GM19463 (cell line): ENCODE measurements around the gene THOC5.

Experiments
- ATAC-seq: cut with Tn5 transposase; IDR thresholded peaks from one replicate; pipeline ENCODE4 v1.9.1; 2021; ENCODE audit warnings: mild to moderate bottlenecking, moderate library complexity; ENCODE audit not compliant: unreplicated experiment

THOC5 gene

DNA sequence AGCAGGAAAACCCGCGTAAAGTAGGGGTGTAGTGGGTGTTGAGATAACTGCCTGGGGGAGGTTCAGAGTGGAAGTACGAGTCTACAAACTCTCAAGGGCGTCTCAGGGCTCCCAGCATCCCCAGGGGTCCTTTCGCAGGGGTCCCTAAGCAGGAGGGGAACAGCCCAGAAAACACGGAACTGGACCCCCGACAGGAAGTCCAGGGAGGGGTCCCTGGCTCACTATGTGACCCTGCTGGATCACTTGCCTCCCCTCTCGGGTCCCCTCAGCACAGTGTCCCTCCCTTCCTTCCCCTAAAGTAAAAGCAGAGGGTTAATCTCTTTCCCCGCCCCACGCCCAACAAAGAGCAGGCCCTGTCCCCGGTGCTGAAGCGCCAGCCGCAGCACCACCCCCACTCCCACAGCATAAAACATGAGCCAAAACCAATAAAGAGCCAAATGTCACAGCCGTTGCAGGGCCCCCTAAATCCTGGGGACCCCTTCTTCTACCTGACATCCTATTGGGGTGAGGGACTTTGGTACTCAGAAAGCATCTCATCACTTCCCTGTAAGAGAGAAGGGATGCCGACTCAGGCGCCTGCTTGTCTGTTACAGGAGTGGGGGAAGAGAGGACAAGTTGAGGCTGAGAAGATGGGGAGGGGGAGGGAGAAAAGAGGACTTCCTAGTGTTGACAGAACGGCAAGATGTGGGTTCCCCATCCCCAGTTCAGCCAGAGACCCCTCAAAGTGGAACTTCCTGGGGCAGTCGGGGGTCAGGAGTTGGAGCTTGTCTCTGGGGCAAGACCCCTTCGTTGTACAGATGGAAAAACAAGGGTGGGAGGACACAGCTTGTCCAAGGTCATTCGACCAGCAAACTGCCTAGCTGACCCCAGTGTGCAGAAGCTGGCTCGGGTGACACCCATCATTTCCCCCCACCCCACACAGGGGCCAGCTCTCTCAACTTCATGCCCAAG is 75.0 kb downstream of the THOC5 start:
- no peak for ATAC-seq

DNA sequence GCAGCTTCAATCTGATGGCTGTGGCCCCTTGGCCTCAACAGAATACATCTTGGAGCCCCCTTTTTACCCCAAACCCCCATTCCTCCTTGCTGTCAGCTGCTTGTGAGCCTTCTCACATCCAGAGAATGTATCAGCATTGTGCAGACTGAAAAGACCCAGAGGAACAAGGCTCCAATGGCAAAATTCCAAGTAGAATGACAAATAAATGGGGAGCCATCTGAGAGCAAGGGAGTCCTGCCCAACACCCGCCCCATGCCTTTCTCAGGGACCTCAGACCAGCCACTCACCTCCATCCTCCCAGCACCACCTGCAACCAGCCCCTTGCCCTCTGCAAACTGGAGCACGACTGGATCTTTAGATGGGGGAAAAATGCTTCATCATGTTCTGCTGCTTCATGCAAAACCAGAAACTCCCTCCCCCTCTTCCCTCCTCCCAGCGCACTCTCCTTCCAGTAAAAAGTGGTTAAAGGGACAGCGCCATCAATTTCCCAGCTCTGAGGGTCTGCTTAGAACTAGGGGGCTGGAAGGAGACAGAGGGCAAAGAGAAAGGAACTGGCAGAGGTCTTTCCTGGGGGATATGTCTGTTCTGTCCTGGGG is 75.7 kb downstream of the THOC5 start:
- ATAC-seq, result no peak

DNA sequence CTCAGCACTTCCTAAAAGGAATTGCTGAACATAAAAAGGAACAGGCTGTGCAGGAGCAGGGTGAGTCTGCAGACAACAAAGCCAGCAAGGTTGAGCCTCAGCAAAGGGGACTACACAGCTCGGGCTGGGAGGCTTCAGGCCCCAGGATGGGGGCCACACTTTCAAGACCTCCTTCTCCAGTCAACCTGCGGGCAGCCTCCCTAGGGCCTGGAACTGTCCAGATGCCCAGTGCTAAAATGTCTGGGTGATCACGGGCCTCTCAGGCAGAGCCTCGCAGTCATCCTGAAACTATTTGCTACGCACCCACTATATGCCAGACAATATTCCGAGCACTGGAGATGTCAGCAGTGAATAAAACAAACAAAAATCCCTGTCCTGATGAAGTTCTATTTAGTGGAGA is 77.4 kb downstream of the THOC5 start:
- no peak for ATAC-seq

DNA sequence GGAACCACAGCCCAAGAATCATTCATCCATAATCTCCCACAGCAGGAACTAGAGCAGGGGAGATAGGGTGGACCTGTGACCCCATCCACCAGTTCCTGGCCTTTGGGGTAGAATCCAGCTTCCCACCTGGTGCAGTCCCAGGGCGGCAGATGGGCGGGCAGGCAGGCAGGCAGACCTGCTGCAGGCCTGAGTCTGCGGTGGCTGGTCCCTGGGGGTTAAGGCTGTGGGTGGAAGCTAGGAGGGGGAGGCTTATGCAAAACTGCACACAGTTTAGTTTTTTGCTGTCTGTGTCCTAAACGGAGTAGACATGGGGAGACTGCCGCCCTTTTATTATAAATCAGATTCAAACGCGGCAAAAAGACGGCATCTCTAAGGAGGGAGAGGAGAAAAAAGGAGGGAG is 78.0 kb downstream of the THOC5 start:
- ATAC-seq, result peak; percentile 62

DNA sequence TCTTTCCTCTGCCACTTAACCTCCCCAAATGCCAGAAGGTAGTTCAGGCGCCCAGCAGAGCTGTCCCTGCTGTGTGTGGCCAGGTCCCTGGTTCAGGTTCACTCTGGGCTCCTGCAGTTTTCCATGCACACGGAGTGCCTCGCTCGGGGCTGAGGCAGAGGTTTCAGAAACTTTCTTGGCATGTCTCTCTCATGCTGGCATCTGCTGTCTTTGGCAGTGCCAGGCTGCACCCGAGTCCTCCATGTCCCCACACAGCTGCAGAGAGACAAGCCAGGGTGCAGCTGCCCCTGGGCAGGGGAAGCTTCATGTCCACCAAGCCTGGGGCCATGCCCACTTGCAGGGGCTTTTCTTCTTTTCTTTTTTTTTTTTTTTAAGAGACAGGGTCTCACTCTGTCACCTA is 80.6 kb downstream of the THOC5 start:
- ATAC-seq, result no peak

DNA sequence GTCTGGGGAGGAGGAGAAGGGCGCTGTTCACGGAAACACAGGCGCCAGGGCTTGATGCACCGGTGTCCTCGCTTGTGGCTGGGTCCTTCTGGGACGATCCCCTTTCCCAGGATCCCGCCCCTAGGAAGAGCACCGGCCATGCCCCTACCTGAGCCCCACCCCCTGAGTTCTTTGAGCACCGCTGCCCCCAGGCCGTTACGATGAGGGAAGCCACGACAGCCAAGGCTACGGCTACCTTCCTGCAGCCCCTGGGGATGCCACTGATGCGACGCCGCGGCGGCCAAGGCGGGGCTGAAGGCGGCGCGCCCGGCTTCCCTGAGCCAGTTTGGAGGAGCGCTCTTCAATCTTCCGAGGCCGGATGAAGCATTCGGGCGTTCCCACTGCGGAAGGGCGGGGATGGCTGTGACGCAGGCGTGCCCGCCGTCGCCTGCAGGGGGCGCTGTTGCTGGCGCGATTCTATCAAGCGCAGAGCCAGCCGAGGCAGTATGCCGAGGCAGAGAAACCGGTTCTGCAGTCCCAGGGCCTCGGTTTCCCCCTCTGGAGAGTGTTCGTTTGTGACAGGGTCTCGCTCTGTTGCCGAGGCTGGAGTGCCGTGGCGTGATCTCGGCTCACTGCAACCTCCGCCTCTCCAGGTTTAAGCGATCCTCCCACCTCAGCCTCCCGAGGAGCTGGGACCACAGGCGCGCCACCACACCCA is 83.2 kb downstream of the THOC5 start:
- no peak for ATAC-seq

DNA sequence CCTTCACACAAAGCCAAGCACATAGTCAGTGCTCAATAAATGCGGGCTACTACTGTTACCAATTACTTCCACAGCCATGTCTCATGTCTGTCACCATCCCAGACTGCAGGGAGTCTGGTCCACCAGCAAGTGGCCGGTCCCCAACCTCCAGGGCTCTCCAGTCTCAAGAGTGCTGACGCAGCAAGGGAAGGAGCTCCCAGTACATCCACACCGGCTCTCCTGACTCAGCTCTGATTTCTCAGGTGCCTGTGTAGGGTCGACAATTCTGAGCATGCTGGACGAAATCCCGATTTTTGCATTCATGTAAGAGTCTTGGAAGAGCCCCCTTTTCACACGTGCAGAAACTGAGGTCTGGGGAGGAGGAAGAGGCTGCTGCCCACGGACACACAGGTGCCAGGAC is 83.8 kb downstream of the THOC5 start:
- ATAC-seq, result no peak

DNA sequence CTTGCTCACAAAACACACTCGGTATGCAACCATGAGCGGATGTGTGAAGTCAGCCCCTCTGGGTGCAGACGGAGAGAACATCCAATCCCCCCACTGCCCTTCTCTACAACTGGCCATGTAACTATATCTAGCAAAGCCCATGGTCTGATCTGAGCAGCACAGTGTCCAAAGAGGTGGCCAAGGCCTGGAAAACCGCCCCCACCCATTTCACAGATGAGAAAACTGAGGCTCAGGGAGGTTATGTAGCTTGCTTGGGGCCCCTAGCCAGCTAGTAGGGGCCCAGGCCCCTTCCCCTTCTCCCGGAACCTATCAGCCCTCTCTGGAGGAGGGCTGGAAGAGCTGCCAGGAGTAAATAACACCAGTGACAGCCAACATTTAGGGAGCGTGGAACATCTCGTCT is 89.0 kb downstream of the THOC5 start:
- ATAC-seq, result no peak

DNA sequence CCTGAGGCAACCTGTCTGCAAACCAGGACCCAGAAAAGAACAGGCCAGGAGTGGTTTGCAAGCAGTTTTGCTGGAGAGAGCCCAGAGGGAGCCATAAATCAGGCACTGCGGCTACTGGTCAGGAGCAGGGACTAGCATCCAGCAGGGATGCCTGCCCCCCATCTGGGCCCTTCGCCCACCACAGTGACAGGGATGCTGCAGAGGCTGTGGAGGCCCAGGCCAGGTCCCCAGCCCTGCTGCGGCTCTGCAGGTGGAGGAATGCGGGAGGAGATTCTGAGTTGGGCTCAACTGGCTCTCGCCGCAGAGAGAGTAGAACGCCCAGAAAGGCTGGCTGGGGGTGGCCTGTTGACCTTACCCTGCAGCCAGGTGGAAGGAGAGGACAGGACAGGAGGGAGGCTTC is 89.9 kb downstream of the THOC5 start:
- no peak for ATAC-seq

DNA sequence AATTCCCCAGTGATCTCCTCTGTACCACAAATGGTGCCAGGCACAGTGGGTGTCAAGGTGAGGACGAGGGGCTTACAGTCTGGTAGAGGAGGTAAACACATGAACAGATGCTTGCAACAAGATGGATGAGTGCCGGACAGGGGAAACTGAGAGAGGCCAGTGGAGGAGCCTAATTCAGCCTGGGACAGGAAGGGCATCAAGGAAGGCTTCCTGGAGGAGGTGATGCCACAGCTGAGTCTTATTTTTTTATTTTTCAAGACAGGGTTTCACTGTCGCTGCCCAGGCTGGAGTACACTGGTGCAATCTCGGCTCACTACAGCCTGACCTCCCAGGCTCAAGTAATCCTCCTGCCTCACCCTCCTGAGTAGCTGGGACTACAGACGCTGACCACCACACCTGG is 92.3 kb downstream of the THOC5 start:
- no peak for ATAC-seq

DNA sequence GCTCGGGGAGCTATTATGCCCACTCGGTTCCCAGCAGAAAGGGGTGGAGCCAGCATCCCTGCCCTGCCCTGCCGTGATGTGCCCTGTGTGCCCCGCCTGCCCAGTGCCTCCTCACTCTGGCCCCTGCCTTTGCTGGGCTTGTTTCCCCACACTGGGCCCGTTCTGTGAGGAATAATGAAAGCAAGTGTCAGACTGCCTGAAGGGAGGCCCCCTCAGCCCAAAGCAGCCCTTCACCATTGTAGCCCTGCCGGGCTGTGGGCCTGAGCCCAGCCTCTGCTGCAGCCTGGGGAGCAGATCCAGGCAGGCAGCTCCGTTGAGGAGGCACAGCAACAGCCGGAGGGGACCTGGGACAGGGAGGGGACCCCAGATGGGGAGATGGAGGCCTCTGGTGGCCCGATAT is 93.8 kb downstream of the THOC5 start:
- ATAC-seq, result no peak

DNA sequence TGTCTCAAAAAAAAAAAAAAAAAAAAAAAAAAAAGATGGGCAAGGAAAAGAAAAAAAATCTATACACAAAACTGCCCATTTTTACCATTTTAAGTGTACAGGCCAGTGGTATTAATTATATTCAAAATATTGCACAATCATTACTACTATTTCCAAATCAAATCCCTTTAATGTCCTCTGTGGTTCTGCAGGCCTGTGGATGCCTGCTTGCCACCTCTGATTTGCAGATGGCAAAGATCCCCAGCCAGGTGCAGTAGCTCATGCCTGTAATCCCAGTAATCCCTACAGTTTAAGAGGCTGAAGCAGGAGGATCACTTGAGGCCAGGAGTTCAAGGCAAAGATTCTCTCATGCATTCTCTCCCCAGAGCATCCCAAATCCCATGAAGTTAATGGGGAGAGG is 95.0 kb downstream of the THOC5 start:
- ATAC-seq, result no peak

DNA sequence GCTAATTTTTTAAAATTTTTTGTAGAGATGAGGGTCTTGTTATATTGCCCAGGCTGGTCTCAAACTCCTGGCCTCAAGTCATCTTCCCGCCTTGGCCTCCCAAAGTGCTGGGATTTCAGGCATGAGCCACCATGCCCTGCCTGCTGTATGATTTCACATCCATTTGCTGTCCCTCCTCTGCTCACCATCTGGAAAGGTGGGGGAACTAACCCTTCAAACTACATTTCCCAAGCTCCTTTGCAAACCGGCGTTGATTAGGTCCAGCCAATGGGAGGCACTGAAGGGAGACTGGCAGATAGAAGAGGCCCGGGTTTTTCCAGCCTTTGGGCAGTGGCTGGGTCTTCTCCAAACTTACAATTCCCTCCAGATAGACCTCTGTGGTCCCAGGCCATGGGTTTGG is 95.8 kb downstream of the THOC5 start:
- no peak for ATAC-seq

DNA sequence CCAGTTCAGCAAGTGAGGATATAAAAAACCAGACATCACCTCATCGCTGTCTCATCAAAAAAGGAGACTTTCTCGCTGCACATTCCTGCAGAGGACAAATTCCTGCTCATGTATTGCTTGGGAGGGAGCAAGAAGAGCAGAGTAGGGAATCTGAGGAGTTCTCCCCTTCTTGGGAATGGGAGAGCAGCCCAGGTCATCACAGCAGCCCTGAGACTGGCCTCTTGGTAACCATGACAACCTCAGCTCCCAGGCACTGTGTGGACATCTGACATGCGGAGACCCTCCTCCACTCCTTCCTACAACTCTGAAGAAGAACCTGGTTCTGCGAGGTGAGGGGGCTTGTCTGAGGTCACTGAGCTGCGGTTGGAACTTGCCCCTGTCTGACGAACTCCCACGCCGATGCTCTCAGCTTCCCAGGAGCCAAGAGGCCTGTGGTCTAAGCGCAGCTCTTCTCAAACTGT is 97.3 kb downstream of the THOC5 start:
- ATAC-seq, result no peak
